HepG2 (cell line): ENCODE data around the gene FBXO24. TPM values are rescaled to one million over a fixed set of nuclear protein-coding genes. Genes with fewer than 3 reads are reported as not detected.

ENCODE experiments used
- CBX2 ChIP-seq, 2 experiments: fragments of 200-600 bp in 1 of 2; sonication (generic); formaldehyde crosslinking in 1 of 2; IDR thresholded peaks; 2 replicates each; pipeline versions ENCODE4 v1.7.0 to v1.8.1; 2018 to 2022; ENCODE audit warnings: low read depth in 2 of 2, low read length in 1 of 2, mild to moderate bottlenecking in 1 of 2, missing genetic modification reagents in 1 of 2
- DPF2 ChIP-seq: sonication (generic); formaldehyde crosslinking; IDR thresholded peaks from 2 replicates; pipeline ENCODE4 v1.4.0; 2020; ENCODE audit warnings: mild to moderate bottlenecking, low read depth, missing genetic modification reagents, borderline replicate concordance
- HDAC6 ChIP-seq: fragments of 200-600 bp; sonication (generic); IDR thresholded peaks from 2 replicates; pipeline ENCODE4 v1.7.0; 2017; ENCODE audit warnings: mild to moderate bottlenecking, antibody characterized with exemption, low read length, low read depth
- JUN ChIP-seq: sonication (generic); formaldehyde crosslinking; IDR thresholded peaks from 2 replicates; pipeline ENCODE4 v1.4.0; 2020; ENCODE audit warnings: mild to moderate bottlenecking, missing genetic modification reagents
- MZF1 ChIP-seq: sonication (generic); formaldehyde crosslinking; IDR thresholded peaks from 2 replicates; pipeline ENCODE4 v1.8.1; 2023; ENCODE audit warnings: mild to moderate bottlenecking, missing genetic modification reagents, borderline replicate concordance
- PCBP2 ChIP-seq: fragments of 200-400 bp; formaldehyde crosslinking; optimal IDR thresholded peaks from 2 replicates; pipeline ENCODE3; 2018; ENCODE audit warnings: low read length, low read depth; ENCODE audit not compliant: poor library complexity, severe bottlenecking
- SMAD1 ChIP-seq: sonication (generic); formaldehyde crosslinking; IDR thresholded peaks from 2 replicates; pipeline ENCODE4 v1.4.0; 2020; ENCODE audit warnings: missing genetic modification reagents, low read depth, mild to moderate bottlenecking, borderline replicate concordance
- TEAD2 ChIP-seq: sonication (generic); formaldehyde crosslinking; IDR thresholded peaks from 2 replicates; pipeline ENCODE4 v1.9.0; 2021; ENCODE audit warnings: missing genetic modification reagents
- ZNF556 ChIP-seq: sonication (generic); formaldehyde crosslinking; IDR thresholded peaks from 2 replicates; pipeline ENCODE4 v1.4.0; 2020; ENCODE audit warnings: mild to moderate bottlenecking, missing genetic modification reagents, borderline replicate concordance
- ZNF562 ChIP-seq: sonication (generic); formaldehyde crosslinking; IDR thresholded peaks from 2 replicates; pipeline ENCODE4 v1.8.0; 2022; ENCODE audit warnings: missing genetic modification reagents, borderline replicate concordance
- polyA plus RNA-seq, 8 experiments: library from polyadenylated mRNA; depleted of rRNA in 3 of 8; stranded (reverse) in 7 of 8; unstranded in 1 of 8; fragments of >200 nt; fragmentation: Illumina TruSeq in 4 of 8; extraction: Trizol in 4 of 8; gene quantifications; 2 replicates each; pipeline versions ENCODE4 v1.2.1 to v1.2.3, GENCODE V29; 2011 to 2016; ENCODE audit warnings: low read depth in 4 of 8, missing spikeins in 1 of 8, mixed read lengths in 1 of 8; ENCODE audit not compliant: insufficient read depth in 1 of 8
- total RNA-seq, 5 experiments: library from RNA; depleted of rRNA; stranded (reverse); fragments of >200 nt; fragmentation: Illumina TruSeq; extraction: Trizol; gene quantifications; 2 replicates each; pipeline ENCODE4 v1.2.3, GENCODE V29; 2016; ENCODE audit warnings: low read depth in 1 of 5
- TF ChIP-seq, protein P1 (sequence below): sonication (generic); formaldehyde crosslinking; IDR thresholded peaks from 2 replicates; pipeline ENCODE4 v1.4.0; 2020; ENCODE audit warnings: missing genetic modification reagents
- TF ChIP-seq, protein P2 (sequence below): sonication (generic); formaldehyde crosslinking; IDR thresholded peaks from 2 replicates; pipeline ENCODE4 v1.5.0; 2020; ENCODE audit warnings: missing genetic modification reagents
- TF ChIP-seq, protein P3 (sequence below): sonication (generic); formaldehyde crosslinking; IDR thresholded peaks from 2 replicates; pipeline ENCODE4 v1.4.0; 2020; ENCODE audit warnings: low read depth, mild to moderate bottlenecking, missing genetic modification reagents
- TF ChIP-seq, protein P4 (sequence below): sonication (generic); formaldehyde crosslinking; IDR thresholded peaks from 2 replicates; pipeline ENCODE4 v1.4.0; 2020; ENCODE audit warnings: mild to moderate bottlenecking, missing genetic modification reagents
- TF ChIP-seq, protein P5 (sequence below): sonication (generic); formaldehyde crosslinking; IDR thresholded peaks from 2 replicates; pipeline ENCODE4 v1.4.0; 2020; ENCODE audit warnings: mild to moderate bottlenecking, missing genetic modification reagents

The FBXO24 gene
- total and polyA plus RNA-seq, 2 of the 13 experiments (the other 11 are each of a cell fraction or from before 2014, with no cell fraction given), result 0.20 to 0.55 TPM

DNA sequence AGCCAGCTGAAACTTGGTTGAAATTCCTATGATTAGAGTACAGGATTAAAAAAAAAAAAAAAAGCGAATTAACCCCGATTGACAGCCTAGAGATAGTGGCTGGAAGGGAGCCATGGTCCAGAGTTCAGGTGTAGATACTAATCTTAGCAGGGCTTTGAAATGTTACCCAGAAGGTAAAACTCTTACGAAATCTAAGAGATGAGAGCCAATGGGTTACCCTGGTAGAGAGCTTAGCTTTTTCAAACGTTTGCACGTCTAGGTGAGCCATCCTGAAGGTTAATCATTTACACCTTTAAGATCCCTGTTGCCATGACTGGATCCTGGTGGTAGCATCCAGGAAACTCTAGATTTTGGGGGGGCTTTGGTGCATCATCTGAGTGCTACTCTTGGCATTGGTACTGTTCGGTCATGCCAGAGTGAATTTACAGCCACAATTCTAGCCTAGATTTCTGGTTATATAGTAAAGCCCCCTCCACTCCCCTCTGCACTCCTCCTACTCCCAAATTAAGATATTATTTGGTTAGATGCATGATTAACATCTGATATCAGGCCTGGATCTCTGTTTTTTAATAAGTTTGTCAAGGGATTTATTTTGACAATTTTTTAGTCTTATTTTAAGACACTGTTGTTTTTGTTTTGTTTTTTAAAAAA is 45.9 kb upstream of the FBXO24 start (continued):
- TF ChIP-seq, protein P1, sequence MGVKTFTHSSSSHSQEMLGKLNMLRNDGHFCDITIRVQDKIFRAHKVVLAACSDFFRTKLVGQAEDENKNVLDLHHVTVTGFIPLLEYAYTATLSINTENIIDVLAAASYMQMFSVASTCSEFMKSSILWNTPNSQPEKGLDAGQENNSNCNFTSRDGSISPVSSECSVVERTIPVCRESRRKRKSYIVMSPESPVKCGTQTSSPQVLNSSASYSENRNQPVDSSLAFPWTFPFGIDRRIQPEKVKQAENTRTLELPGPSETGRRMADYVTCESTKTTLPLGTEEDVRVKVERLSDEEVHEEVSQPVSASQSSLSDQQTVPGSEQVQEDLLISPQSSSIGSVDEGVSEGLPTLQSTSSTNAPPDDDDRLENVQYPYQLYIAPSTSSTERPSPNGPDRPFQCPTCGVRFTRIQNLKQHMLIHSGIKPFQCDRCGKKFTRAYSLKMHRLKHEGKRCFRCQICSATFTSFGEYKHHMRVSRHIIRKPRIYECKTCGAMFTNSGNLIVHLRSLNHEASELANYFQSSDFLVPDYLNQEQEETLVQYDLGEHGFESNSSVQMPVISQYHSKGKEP (CRISPR knock-in tag), result no peak
- TF ChIP-seq ZNF556 (no peak), DPF2 (CRISPR knock-in tag) (no peak), CBX2 (IDR thresholded peaks at IDR 0.05; ENCODE audit: low read depth, low read length) (no peak), CBX2 (CRISPR knock-in tag; IDR thresholded peaks at IDR 0.05; ENCODE audit: low read depth) (no peak), PCBP2 (no peak), MZF1 (CRISPR knock-in tag) (no peak), JUN (CRISPR knock-in tag) (no peak), SMAD1 (no peak), TEAD2 (no peak), ZNF562 (no peak), HDAC6 (no peak)
- TF ChIP-seq, protein P2, sequence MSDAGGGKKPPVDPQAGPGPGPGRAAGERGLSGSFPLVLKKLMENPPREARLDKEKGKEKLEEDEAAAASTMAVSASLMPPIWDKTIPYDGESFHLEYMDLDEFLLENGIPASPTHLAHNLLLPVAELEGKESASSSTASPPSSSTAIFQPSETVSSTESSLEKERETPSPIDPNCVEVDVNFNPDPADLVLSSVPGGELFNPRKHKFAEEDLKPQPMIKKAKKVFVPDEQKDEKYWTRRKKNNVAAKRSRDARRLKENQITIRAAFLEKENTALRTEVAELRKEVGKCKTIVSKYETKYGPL (CRISPR knock-in tag), result no peak
- TF ChIP-seq, protein P3, sequence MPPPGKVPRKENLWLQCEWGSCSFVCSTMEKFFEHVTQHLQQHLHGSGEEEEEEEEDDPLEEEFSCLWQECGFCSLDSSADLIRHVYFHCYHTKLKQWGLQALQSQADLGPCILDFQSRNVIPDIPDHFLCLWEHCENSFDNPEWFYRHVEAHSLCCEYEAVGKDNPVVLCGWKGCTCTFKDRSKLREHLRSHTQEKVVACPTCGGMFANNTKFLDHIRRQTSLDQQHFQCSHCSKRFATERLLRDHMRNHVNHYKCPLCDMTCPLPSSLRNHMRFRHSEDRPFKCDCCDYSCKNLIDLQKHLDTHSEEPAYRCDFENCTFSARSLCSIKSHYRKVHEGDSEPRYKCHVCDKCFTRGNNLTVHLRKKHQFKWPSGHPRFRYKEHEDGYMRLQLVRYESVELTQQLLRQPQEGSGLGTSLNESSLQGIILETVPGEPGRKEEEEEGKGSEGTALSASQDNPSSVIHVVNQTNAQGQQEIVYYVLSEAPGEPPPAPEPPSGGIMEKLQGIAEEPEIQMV (CRISPR knock-in tag), result no peak
- TF ChIP-seq, protein P4, sequence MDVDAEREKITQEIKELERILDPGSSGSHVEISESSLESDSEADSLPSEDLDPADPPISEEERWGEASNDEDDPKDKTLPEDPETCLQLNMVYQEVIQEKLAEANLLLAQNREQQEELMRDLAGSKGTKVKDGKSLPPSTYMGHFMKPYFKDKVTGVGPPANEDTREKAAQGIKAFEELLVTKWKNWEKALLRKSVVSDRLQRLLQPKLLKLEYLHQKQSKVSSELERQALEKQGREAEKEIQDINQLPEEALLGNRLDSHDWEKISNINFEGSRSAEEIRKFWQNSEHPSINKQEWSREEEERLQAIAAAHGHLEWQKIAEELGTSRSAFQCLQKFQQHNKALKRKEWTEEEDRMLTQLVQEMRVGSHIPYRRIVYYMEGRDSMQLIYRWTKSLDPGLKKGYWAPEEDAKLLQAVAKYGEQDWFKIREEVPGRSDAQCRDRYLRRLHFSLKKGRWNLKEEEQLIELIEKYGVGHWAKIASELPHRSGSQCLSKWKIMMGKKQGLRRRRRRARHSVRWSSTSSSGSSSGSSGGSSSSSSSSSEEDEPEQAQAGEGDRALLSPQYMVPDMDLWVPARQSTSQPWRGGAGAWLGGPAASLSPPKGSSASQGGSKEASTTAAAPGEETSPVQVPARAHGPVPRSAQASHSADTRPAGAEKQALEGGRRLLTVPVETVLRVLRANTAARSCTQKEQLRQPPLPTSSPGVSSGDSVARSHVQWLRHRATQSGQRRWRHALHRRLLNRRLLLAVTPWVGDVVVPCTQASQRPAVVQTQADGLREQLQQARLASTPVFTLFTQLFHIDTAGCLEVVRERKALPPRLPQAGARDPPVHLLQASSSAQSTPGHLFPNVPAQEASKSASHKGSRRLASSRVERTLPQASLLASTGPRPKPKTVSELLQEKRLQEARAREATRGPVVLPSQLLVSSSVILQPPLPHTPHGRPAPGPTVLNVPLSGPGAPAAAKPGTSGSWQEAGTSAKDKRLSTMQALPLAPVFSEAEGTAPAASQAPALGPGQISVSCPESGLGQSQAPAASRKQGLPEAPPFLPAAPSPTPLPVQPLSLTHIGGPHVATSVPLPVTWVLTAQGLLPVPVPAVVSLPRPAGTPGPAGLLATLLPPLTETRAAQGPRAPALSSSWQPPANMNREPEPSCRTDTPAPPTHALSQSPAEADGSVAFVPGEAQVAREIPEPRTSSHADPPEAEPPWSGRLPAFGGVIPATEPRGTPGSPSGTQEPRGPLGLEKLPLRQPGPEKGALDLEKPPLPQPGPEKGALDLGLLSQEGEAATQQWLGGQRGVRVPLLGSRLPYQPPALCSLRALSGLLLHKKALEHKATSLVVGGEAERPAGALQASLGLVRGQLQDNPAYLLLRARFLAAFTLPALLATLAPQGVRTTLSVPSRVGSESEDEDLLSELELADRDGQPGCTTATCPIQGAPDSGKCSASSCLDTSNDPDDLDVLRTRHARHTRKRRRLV (CRISPR knock-in tag), result no peak
- TF ChIP-seq, protein P5, sequence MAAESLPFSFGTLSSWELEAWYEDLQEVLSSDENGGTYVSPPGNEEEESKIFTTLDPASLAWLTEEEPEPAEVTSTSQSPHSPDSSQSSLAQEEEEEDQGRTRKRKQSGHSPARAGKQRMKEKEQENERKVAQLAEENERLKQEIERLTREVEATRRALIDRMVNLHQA (CRISPR knock-in tag), result no peak
